Loucy (cell line): ENCODE data around the gene PCCA.

Experiments used
- H2AFZ ChIP-seq: fragments of 200-600 bp; sonication (generic); 2 replicates; pipeline ENCODE4 v1.6.0; 2016; ENCODE audit warnings: antibody characterized with exemption, mild to moderate bottlenecking, low read length, moderate library complexity
- H3F3A ChIP-seq: fragments of 200-600 bp; 2 replicates; pipeline ENCODE4 v1.6.0; 2016; ENCODE audit warnings: antibody characterized with exemption, low read depth, mild to moderate bottlenecking
- H3K27me3 ChIP-seq: fragments of 200-600 bp; sonication (generic); 2 replicates; pipeline ENCODE4 v1.6.1; 2014; ENCODE audit warnings: low read length, mild to moderate bottlenecking; ENCODE audit not compliant: insufficient read depth, poor library complexity, severe bottlenecking
- H3K36me3 ChIP-seq: fragments of 200-600 bp; sonication (generic); 2 replicates; pipeline ENCODE4 v1.6.1; 2016; ENCODE audit warnings: low read length; ENCODE audit not compliant: insufficient read depth
- H3K4me1 ChIP-seq: fragments of 200-600 bp; sonication (generic); 2 replicates; pipeline ENCODE4 v1.5.1; 2014; ENCODE audit warnings: low read length, mild to moderate bottlenecking; ENCODE audit not compliant: insufficient read depth, poor library complexity, severe bottlenecking
- H3K4me2 ChIP-seq: fragments of 200-600 bp; sonication (generic); 2 replicates; pipeline ENCODE4 v1.6.0; 2014; ENCODE audit warnings: antibody characterized with exemption, low read length, low read depth, mild to moderate bottlenecking; ENCODE audit not compliant: poor library complexity, severe bottlenecking
- H3K4me3 ChIP-seq: fragments of 200-600 bp; sonication (generic); 2 replicates; pipeline ENCODE4 v1.5.1; 2014; ENCODE audit warnings: low read length, mild to moderate bottlenecking, mixed read lengths; ENCODE audit not compliant: poor library complexity, severe bottlenecking
- H3K79me2 ChIP-seq: fragments of 200-600 bp; sonication (generic); 2 replicates; pipeline ENCODE4 v1.6.1; 2014; ENCODE audit warnings: low read length; ENCODE audit not compliant: insufficient read depth
- H3K9ac ChIP-seq: fragments of 200-600 bp; sonication (generic); 2 replicates; pipeline ENCODE4 v1.6.0; 2014; ENCODE audit warnings: mild to moderate bottlenecking, low read depth, low read length, moderate library complexity; ENCODE audit not compliant: poor library complexity, severe bottlenecking
- H3K9me2 ChIP-seq: fragments of 200-600 bp; sonication (generic); replicated peaks from 2 replicates; pipeline ENCODE4 v1.6.1; 2016; ENCODE audit warnings: low read depth, low read length, mixed read lengths
- H3K9me3 ChIP-seq: fragments of 200-600 bp; sonication (generic); 2 replicates; pipeline ENCODE4 v1.6.1; 2014; ENCODE audit warnings: mild to moderate bottlenecking, antibody characterized with exemption, low read length, low read depth; ENCODE audit not compliant: insufficient read depth
- H4K20me1 ChIP-seq: fragments of 200-600 bp; sonication (generic); 2 replicates; pipeline ENCODE4 v1.6.0; 2014; ENCODE audit warnings: antibody characterized with exemption, low read length, mild to moderate bottlenecking; ENCODE audit not compliant: insufficient read depth, poor library complexity, severe bottlenecking
- EZH2phosphoT487 ChIP-seq: fragments of 200-600 bp; IDR thresholded peaks from 2 replicates; pipeline ENCODE4 v1.6.1; 2018; ENCODE audit warnings: antibody characterized with exemption, mild to moderate bottlenecking, moderate library complexity, borderline replicate concordance
- TF ChIP-seq, protein P1 (sequence below): fragments of 200-600 bp; sonication (generic); conservative IDR thresholded peaks from 2 replicates; pipeline ENCODE4 v1.5.1; 2014; ENCODE audit warnings: mild to moderate bottlenecking, antibody characterized with exemption, low read length

Gene PCCA

GRCh38 chr13:100436099-100436498 lies 347.2 kb downstream of the PCCA start:
- Histone ChIP-seq H3K27me3 (no peaks in the 10 kb centered on the region), H3K9ac (no peak overlapping the region), H3F3A (no peaks in the 10 kb centered on the region), H3K4me1 (no peaks in the 10 kb centered on the region), H3K79me2 (no peaks in the 10 kb centered on the region), H2AFZ (no peak overlapping the region), H3K9me2 (no peaks in the 10 kb centered on the region), H4K20me1 (no peaks in the 10 kb centered on the region), H3K9me3 (no peaks in the 10 kb centered on the region), H3K4me2 (no peak overlapping the region), H3K36me3 (peaks cover 5% of the 10 kb centered on the region; the same call in 1 of the 2 replicates), H3K4me3 (no peak overlapping the region)
- no peak for TF ChIP-seq EZH2phosphoT487
- TF ChIP-seq, protein P1, sequence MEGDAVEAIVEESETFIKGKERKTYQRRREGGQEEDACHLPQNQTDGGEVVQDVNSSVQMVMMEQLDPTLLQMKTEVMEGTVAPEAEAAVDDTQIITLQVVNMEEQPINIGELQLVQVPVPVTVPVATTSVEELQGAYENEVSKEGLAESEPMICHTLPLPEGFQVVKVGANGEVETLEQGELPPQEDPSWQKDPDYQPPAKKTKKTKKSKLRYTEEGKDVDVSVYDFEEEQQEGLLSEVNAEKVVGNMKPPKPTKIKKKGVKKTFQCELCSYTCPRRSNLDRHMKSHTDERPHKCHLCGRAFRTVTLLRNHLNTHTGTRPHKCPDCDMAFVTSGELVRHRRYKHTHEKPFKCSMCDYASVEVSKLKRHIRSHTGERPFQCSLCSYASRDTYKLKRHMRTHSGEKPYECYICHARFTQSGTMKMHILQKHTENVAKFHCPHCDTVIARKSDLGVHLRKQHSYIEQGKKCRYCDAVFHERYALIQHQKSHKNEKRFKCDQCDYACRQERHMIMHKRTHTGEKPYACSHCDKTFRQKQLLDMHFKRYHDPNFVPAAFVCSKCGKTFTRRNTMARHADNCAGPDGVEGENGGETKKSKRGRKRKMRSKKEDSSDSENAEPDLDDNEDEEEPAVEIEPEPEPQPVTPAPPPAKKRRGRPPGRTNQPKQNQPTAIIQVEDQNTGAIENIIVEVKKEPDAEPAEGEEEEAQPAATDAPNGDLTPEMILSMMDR = no peak

DNA sequence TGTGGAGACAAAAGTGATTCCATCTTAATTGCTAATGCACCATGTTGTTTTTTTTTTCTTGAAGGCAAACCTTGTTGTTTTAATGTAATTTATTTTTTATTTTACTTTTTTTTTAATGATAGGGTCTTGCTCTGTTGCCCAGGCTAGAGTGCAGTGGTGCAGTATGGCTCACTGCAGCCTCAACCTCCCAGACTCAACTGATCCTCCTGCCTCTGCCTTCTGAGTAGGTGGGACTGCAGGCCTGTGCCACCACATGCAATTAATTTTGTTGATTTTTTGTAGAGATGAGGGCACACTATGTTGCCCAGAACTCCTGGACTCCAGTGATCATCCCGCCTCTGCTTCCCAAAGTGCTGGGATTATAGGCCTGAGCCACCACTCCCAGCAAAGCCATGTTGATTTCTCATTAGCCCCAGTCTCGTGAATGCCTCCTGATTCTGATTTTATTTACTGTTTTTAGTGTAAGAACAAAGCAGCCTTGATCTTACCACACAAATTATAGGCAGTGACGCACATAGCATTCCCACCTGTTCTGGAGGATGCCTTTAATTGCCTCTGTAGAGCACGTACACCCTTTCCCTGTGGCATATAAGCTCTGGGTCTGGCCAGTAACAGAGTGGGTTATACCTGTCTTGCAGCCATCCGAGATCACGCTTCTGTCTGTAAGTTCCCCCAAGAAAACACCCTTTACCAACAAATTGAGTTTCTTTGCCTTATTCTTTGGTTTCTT lies 349.3 kb downstream of the PCCA start:
- Histone ChIP-seq H3F3A (no peaks in the 10 kb centered on the region), H3K4me2 (no peak overlapping the region), H3K79me2 (no peaks in the 10 kb centered on the region), H3K9me3 (no peaks in the 10 kb centered on the region), H3K9ac (no peak overlapping the region), H2AFZ (no peak overlapping the region), H3K4me1 (no peaks in the 10 kb centered on the region), H4K20me1 (no peaks in the 10 kb centered on the region), H3K4me3 (no peak overlapping the region), H3K36me3 (peaks cover 5% of the 10 kb centered on the region; the same call in 1 of the 2 replicates), H3K9me2 (no peaks in the 10 kb centered on the region), H3K27me3 (no peaks in the 10 kb centered on the region)
- TF ChIP-seq, protein P1 = no peak
- TF ChIP-seq EZH2phosphoT487 = no peak

- no peaks in the 10 kb centered on the region for H3F3A ChIP-seq
- no peak for TF ChIP-seq EZH2phosphoT487
- TF ChIP-seq, protein P1 = no peak
These were observed 350.5 kb downstream of the PCCA start for GRCh38 chr13:100439247-100439970.

More at GRCh38 chr13:100439247-100439970, 350.5 kb downstream of the PCCA start:
- Histone ChIP-seq H2AFZ (no peak overlapping the region), H3K27me3 (no peaks in the 10 kb centered on the region), H3K36me3 (peaks cover 5% of the 10 kb centered on the region; the same call in 1 of the 2 replicates), H3K4me1 (no peaks in the 10 kb centered on the region), H3K9ac (no peak overlapping the region), H4K20me1 (no peaks in the 10 kb centered on the region), H3K79me2 (no peaks in the 10 kb centered on the region), H3K9me2 (no peaks in the 10 kb centered on the region), H3K4me2 (no peak overlapping the region), H3K4me3 (no peak overlapping the region), H3K9me3 (no peaks in the 10 kb centered on the region)
